Bronchial epithelial cell (primary cell): Measurements from ENCODE around the gene PDE1C. TPM values are rescaled to one million over a fixed set of nuclear protein-coding genes. Genes with fewer than 3 reads are reported as not detected.

Source experiments
- DNase-seq: peaks from one replicate; pipeline ENCODE4 v3.0.0-alpha.2; 2010; ENCODE audit warnings: low read depth
- FAIRE-seq: peaks from 2 replicates; lab custom pipeline; 2011; peaks lifted over from hg19 to GRCh38; lab: Jason Lieb, UNC
- H3K27me3 ChIP-seq: 2 replicates; pipeline ENCODE4 v1.5.1; 2011; ENCODE audit warnings: low read length; ENCODE audit not compliant: control insufficient read depth, insufficient read depth
- H3K36me3 ChIP-seq: 2 replicates; pipeline ENCODE4 v1.5.1; 2011; ENCODE audit warnings: low read length; ENCODE audit not compliant: control insufficient read depth, insufficient read depth
- H3K4me3 ChIP-seq: 2 replicates; pipeline ENCODE4 v1.5.1; 2011; ENCODE audit warnings: mild to moderate bottlenecking, low read depth, low read length, control low read depth
- CTCF ChIP-seq: IDR thresholded peaks from 2 replicates; pipeline ENCODE4 v1.5.1; 2011; ENCODE audit warnings: mild to moderate bottlenecking, moderate library complexity, low read length, control low read depth, inconsistent platforms; ENCODE audit not compliant: insufficient read depth, severe bottlenecking
- total RNA-seq: library from RNA; depleted of rRNA; stranded (reverse); fragments of >200 nt; gene quantifications from 2 replicates; pipeline ENCODE4 v1.2.1, GENCODE V29; 2014

The PDE1C gene
- total RNA-seq, 1 donor from 2014 or later, result not detected

- TF ChIP-seq CTCF, result no peak
- no peak for FAIRE-seq
- Histone ChIP-seq H3K27me3 (no peaks in the 10 kb centered on the region), H3K36me3 (no peaks in the 10 kb centered on the region), H3K4me3 (no peak overlapping the region)
- peak; percentile 3 for DNase-seq
Measured at GRCh38 chr7:32093415-32094408, 23.5 kb upstream of the PDE1C start.

GRCh38 chr7:32092346-32092745 lies 22.1 kb upstream of the PDE1C start:
- FAIRE-seq (no peak), DNase-seq (no peak)
- H3K27me3 ChIP-seq, result no peaks in the 10 kb centered on the region
- no peak for TF ChIP-seq CTCF
- no peaks in the 10 kb centered on the region for H3K36me3 ChIP-seq
- no peak overlapping the region for H3K4me3 ChIP-seq

- Histone ChIP-seq H3K4me3 (no peak overlapping the region), H3K36me3 (no peaks in the 10 kb centered on the region), H3K27me3 (no peaks in the 10 kb centered on the region)
- DNase-seq, result no peak
- FAIRE-seq, result no peak
- TF ChIP-seq CTCF, result no peak
Measured at GRCh38 chr7:32091608-32092210, 21.5 kb upstream of the PDE1C start.

GRCh38 chr7:32089678-32090077 lies 19.5 kb upstream of the PDE1C start:
- no peak for TF ChIP-seq CTCF
- H3K4me3 ChIP-seq, result no peak overlapping the region
- DNase-seq (no peak), FAIRE-seq (no peak)
- no peaks in the 10 kb centered on the region for H3K36me3 ChIP-seq
- H3K27me3 ChIP-seq, result no peaks in the 10 kb centered on the region

- Histone ChIP-seq H3K4me3 (no peak overlapping the region), H3K27me3 (no peaks in the 10 kb centered on the region), H3K36me3 (no peaks in the 10 kb centered on the region)
- FAIRE-seq, result no peak
- DNase-seq, result no peak
- no peak for TF ChIP-seq CTCF
Measured at GRCh38 chr7:32089256-32089655, 19.0 kb upstream of the PDE1C start.
